Activated T-cell treated with anti-CD3 and anti-CD28 coated beads, Interleukin-2, amount 50 U/mL, for 24 hours (primary cell): ENCODE results near the gene TBC1D16.

Experiments used
- DNase-seq: peaks from one replicate; pipeline ENCODE4 v3.0.0-alpha.2; 2020
- H3K27ac Mint-ChIP-seq: 2 replicates; pipeline ENCODE4 v1.8.0; 2020; ENCODE audit warnings: mild to moderate bottlenecking, mixed read lengths
- H3K27me3 Mint-ChIP-seq: 2 replicates; pipeline ENCODE4 v1.8.0; 2020; ENCODE audit warnings: mixed read lengths
- H3K36me3 Mint-ChIP-seq: 2 replicates; pipeline ENCODE4 v1.8.0; 2020; ENCODE audit warnings: low read depth, mixed read lengths
- H3K4me1 Mint-ChIP-seq: 2 replicates; pipeline ENCODE4 v1.8.0; 2020; ENCODE audit warnings: low read depth, mixed read lengths
- H3K4me3 Mint-ChIP-seq: 2 replicates; pipeline ENCODE4 v1.8.0; 2020; ENCODE audit warnings: mild to moderate bottlenecking, moderate library complexity, mixed read lengths
- H3K9me3 Mint-ChIP-seq: 2 replicates; pipeline ENCODE4 v1.8.0; 2020; ENCODE audit warnings: mixed read lengths

TBC1D16 gene

GRCh38 chr17:79938336-79939093 lies 97.2 kb downstream of the TBC1D16 start:
- no peaks in the 10 kb centered on the region for H3K36me3 Mint-ChIP-seq
- H3K9me3 Mint-ChIP-seq: no peaks in the 10 kb centered on the region
- H3K27me3 Mint-ChIP-seq: peaks cover 30% of the 10 kb centered on the region
- H3K4me3 Mint-ChIP-seq: no peak overlapping the region
- H3K4me1 Mint-ChIP-seq: peaks cover 16% of the 10 kb centered on the region
- no peak for DNase-seq
- H3K27ac Mint-ChIP-seq: no peak overlapping the region

DNA sequence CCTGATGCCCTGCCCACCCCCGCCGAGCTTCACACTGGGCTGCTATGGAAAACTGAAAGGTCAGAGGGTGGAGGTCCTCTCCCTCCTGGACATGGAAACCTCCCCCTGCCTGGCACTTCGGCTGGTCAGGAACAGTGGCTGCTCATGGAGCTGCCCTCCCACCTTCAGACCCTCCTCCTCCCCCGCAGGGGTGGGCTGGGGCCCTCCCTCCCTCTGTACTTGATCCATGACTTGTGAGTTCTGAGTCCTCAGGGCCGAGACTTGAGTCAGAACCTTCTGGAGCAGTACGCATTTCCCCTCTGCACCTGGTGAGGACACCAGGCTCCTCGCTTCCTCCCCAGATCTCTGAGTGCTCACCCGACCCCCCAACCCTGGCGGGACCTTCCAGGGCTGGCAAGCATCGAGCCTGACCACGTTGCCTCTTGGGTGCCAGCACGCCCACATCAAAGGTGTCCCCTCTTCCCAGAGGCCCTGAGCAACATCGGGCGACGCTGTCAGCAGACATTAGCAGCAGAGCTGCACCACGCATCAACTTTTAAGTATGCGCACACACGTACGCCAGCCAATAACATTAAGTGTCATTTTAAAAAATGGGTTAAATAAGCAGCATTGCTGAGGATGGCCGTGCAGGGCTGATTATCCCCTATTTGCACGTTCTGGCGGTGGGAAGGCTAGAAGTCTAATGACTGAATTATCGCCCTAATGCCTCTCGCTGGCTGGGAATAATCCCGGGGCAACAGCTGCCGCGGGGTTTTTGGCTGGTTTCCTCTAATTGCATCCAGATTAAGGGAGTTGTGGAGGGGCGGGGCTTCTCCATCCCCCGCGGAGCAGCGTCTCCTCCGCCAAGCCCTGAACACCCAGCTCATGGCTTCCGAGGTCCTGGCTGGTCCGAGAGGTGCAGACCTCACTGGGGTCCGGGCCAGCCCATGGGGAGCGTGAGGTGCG lies 98.0 kb downstream of the TBC1D16 start:
- no peaks in the 10 kb centered on the region for H3K36me3 Mint-ChIP-seq
- no peak for DNase-seq
- H3K27ac Mint-ChIP-seq: no peak overlapping the region
- no peak overlapping the region for H3K4me3 Mint-ChIP-seq
- H3K9me3 Mint-ChIP-seq: no peaks in the 10 kb centered on the region
- peaks cover 39% of the 10 kb centered on the region for H3K27me3 Mint-ChIP-seq
- H3K4me1 Mint-ChIP-seq: peaks cover 10% of the 10 kb centered on the region

DNA sequence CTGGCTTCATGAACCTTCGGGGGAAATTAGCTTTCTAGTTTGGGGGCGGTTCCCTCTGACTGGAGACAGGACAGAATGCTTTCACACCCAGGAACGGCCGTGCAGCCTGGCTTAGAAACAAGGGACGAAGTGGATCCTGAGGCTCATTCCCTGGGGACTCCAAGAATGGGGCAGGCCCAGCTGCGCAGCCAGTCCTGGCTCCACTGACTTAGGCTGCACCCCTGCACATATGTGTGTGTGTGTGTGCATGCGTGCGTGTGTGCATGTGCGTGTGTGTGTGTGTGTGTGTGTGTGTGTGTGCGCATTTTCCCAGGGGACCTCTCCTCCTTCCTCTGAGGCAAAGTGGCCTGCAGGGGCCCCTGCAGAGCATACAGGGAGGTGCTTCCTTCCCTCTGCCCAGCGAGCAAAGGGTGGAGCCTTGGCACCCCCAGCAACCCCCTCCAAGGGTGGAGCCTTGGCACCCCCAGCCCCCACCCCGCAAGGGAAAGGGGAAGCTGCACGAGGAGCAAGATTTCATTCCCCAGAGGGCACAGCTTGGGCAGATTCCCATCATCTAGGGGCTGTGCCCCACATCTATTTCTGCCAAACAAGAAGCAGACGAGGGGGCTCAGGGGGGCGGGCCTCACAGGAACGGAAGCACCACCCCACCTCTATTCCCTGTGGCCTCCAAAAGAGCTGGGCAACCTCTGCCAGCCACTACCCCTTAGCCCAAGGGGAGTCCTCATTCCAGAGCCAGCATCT lies 98.9 kb downstream of the TBC1D16 start:
- no peak for DNase-seq
- Mint-ChIP-seq H3K27me3 (peaks cover 47% of the 10 kb centered on the region), H3K36me3 (no peaks in the 10 kb centered on the region), H3K27ac (no peak overlapping the region), H3K4me3 (no peak overlapping the region), H3K4me1 (peaks cover 7% of the 10 kb centered on the region), H3K9me3 (no peaks in the 10 kb centered on the region)

DNA sequence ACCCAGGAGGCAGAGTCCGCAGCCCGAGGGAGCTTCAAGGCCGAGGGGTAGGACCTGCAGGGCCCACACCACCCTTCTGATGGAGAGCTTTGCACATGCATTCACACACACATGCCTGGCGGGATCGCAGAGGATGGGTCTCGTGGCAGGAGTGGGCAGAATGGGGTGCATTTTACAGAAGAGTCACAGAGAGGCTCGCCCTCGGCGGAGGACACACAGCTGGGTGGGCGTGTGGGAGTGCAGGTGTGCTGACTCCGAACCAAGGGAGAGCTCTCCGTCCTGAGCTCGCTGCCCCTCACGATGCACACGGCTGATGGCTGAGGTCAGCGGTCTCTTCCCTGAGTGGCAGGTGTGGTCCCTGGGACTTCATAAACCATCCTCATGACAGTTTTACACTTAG lies 99.6 kb downstream of the TBC1D16 start:
- no peak overlapping the region for H3K4me3 Mint-ChIP-seq
- H3K27me3 Mint-ChIP-seq: peaks cover 55% of the 10 kb centered on the region
- no peak overlapping the region for H3K27ac Mint-ChIP-seq

GRCh38 chr17:79935197-79935885 lies 100.3 kb downstream of the TBC1D16 start:
- Mint-ChIP-seq H3K36me3 (no peaks in the 10 kb centered on the region), H3K27me3 (peaks cover 60% of the 10 kb centered on the region), H3K4me1 (peaks cover 7% of the 10 kb centered on the region), H3K27ac (no peak overlapping the region), H3K9me3 (no peaks in the 10 kb centered on the region), H3K4me3 (no peak overlapping the region)
- DNase-seq: no peak

More for the DNA sequence above, 99.6 kb downstream of the TBC1D16 start:
- Mint-ChIP-seq H3K9me3 (no peaks in the 10 kb centered on the region), H3K36me3 (no peaks in the 10 kb centered on the region), H3K4me1 (peaks cover 7% of the 10 kb centered on the region)
- DNase-seq: no peak

DNA sequence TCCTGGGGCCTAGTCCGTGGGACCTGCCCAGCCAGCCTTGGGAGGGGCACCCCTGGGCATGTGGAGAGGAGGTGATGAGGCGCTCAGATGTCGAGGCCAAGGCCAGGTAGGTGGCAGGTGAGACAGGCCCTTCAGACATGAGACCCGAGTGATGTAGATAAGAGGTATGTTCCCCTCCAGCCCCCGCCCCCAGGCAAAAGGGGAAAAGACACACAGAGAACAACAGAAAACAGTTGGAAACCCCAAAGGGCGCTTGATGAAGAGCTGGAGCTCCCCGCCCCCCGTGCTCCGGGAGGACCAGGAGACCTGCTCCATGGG lies 101.1 kb downstream of the TBC1D16 start:
- H3K4me3 Mint-ChIP-seq: no peak overlapping the region
- H3K9me3 Mint-ChIP-seq: no peaks in the 10 kb centered on the region
- peaks cover 60% of the 10 kb centered on the region for H3K27me3 Mint-ChIP-seq
- DNase-seq: no peak
- H3K27ac Mint-ChIP-seq: no peak overlapping the region
- H3K36me3 Mint-ChIP-seq: no peaks in the 10 kb centered on the region
- H3K4me1 Mint-ChIP-seq: peaks cover 7% of the 10 kb centered on the region

GRCh38 chr17:79933863-79934652 lies 101.6 kb downstream of the TBC1D16 start:
- Mint-ChIP-seq H3K4me1 (peaks cover 7% of the 10 kb centered on the region), H3K36me3 (no peaks in the 10 kb centered on the region), H3K27ac (no peak overlapping the region), H3K9me3 (no peaks in the 10 kb centered on the region), H3K4me3 (no peak overlapping the region), H3K27me3 (peaks cover 66% of the 10 kb centered on the region)
- no peak for DNase-seq

DNA sequence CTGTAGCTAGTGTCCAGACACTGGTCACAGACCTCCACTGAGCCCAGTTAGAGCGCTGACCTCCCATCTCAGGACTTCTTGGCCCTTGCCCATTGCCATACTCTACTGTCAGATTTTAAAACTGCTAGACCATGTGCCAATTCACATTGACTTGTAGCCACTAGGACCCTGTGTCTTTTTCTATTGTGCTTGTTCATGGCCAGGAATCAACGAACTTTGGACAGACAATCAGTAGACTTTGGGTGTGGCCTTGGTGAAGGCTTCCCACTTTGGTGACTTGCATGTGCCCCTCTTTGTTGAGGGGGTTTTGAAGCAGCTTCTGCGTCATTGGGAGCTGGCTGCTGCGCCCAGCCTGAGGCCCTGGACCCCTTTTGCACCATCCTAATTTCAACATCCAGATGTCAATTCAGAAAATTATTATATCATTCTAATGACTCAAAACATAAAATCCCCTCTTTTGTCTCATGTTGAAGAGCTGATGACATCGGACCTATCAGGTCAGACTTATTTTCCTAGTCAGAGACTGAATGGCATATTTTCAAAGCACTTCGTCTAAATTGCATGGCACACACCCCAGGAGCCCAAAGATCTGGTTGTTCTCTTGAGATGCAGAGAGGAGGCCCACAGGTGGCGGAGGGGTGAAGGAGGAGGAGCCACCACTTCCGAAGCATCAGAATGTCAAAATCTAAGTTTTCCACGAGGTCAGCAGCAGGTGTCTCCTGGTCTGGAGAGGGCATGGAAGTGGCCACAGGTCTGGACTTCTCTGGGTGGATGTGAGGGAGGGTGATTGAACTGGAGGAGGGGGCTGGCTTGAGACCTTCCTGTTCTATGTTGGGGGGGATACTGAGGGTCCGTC lies 103.0 kb downstream of the TBC1D16 start:
- Mint-ChIP-seq H3K4me1 (peaks cover 9% of the 10 kb centered on the region), H3K27ac (no peak overlapping the region), H3K4me3 (no peak overlapping the region), H3K36me3 (no peaks in the 10 kb centered on the region), H3K27me3 (peaks cover 66% of the 10 kb centered on the region), H3K9me3 (no peaks in the 10 kb centered on the region)
- no peak for DNase-seq

GRCh38 chr17:79931817-79932309 lies 103.8 kb downstream of the TBC1D16 start:
- no peaks in the 10 kb centered on the region for H3K36me3 Mint-ChIP-seq
- H3K27ac Mint-ChIP-seq: no peak overlapping the region
- DNase-seq: no peak
- no peak overlapping the region for H3K4me3 Mint-ChIP-seq
- H3K27me3 Mint-ChIP-seq: peaks cover 63% of the 10 kb centered on the region
- H3K4me1 Mint-ChIP-seq: peaks cover 9% of the 10 kb centered on the region
- H3K9me3 Mint-ChIP-seq: no peaks in the 10 kb centered on the region

- Mint-ChIP-seq H3K36me3 (no peaks in the 10 kb centered on the region), H3K4me1 (peaks cover 9% of the 10 kb centered on the region), H3K9me3 (no peaks in the 10 kb centered on the region), H3K4me3 (no peak overlapping the region), H3K27me3 (peaks cover 63% of the 10 kb centered on the region), H3K27ac (no peak overlapping the region)
- no peak for DNase-seq
Observed at GRCh38 chr17:79930877-79931816, 104.5 kb downstream of the TBC1D16 start.

- H3K27ac Mint-ChIP-seq: no peak overlapping the region
- no peaks in the 10 kb centered on the region for H3K36me3 Mint-ChIP-seq
- no peak overlapping the region for H3K4me3 Mint-ChIP-seq
- peaks cover 9% of the 10 kb centered on the region for H3K4me1 Mint-ChIP-seq
- DNase-seq: no peak
- H3K9me3 Mint-ChIP-seq: no peaks in the 10 kb centered on the region
- peaks cover 60% of the 10 kb centered on the region for H3K27me3 Mint-ChIP-seq
Observed at GRCh38 chr17:79930062-79930876, 105.4 kb downstream of the TBC1D16 start.
